GM10248 (cell line): ENCODE measurements around the gene ABCA8.
"Not testable (repeated sequence)": the region's sequence is repeated elsewhere in the genome, so short reads cannot be mapped to it uniquely, and the experiment has no call there.

ENCODE experiments used
- CTCF ChIA-PET: fragments of 300-600 bp; sonication (Branson Sonifier 250); formaldehyde crosslinking; extraction: SDS; loops from one replicate; lab custom pipeline; 2021; ENCODE audit warnings: antibody characterized with exemption; lab: Yijun Ruan, JAX
- POLR2A ChIA-PET: fragments of 350-650 bp; sonication (Branson Sonifier 250); formaldehyde crosslinking; extraction: SDS; loops from one replicate; lab custom pipeline; 2020; ENCODE audit warnings: antibody characterized with exemption; lab: Yijun Ruan, JAX
- DNase-seq: peaks from one replicate; pipeline ENCODE4 v3.0.0; 2012; ENCODE audit errors: extremely low spot score
- CTCF ChIP-seq: IDR thresholded peaks from 2 replicates; pipeline ENCODE4 v1.5.1; 2012; ENCODE audit warnings: mild to moderate bottlenecking, low read depth; ENCODE audit errors: extremely low read depth, missing control alignments, control extremely low read depth

Gene ABCA8

GRCh38 chr17:68954146-68954896 lies 871 bp downstream of the ABCA8 start:
- POLR2A ChIA-PET: no interaction called here
- TF ChIP-seq CTCF: no peak
- CTCF ChIA-PET: interaction anchor here (1.4 to 2.4 kb wide), 2 partner anchors 9 to 16 kb away, joined by 5 to 7 read pairs; no protein-coding TSS in a partner anchor
- DNase-seq: no peak

- TF ChIP-seq CTCF: no peak
- DNase-seq: no peak
- CTCF ChIA-PET: interaction anchor here (2.4 kb wide), 1 partner anchor 9 kb away, joined by 7 read pairs; no protein-coding TSS in a partner anchor
- POLR2A ChIA-PET: no interaction called here
These were observed 1.7 kb downstream of the ABCA8 start for GRCh38 chr17:68953340-68953997.

- CTCF ChIA-PET: no interaction called here
These were observed 4.5 kb downstream of the ABCA8 start for GRCh38 chr17:68950725-68951124.

GRCh38 chr17:68947868-68948267 lies 7.3 kb downstream of the ABCA8 start:
- POLR2A ChIA-PET, CTCF ChIA-PET, DNase-seq: not testable (repeated sequence)

More at GRCh38 chr17:68950725-68951124, 4.5 kb downstream of the ABCA8 start:
- DNase-seq: no peak
- POLR2A ChIA-PET: no interaction called here
- no peak for TF ChIP-seq CTCF

GRCh38 chr17:68944435-68945035 lies 10.7 kb downstream of the ABCA8 start:
- POLR2A ChIA-PET: no interaction called here
- CTCF ChIA-PET: interaction anchor here (2.1 kb wide), 1 partner anchor 10 kb away, joined by 7 read pairs; the partner anchor contains the start of gene ABCA8
- no peak for DNase-seq
- no peak for TF ChIP-seq CTCF

- DNase-seq, POLR2A ChIA-PET: not testable (repeated sequence)
- CTCF ChIA-PET: interaction anchor here (2.1 kb wide), 1 partner anchor 11 kb away, joined by 7 read pairs; the partner anchor contains the start of gene ABCA8
These were observed 11.4 kb downstream of the ABCA8 start for GRCh38 chr17:68943812-68944182.

- TF ChIP-seq CTCF: no peak
- no peak for DNase-seq
- CTCF ChIA-PET: no interaction called here
- POLR2A ChIA-PET: no interaction called here
These were observed 11.9 kb downstream of the ABCA8 start for GRCh38 chr17:68943123-68943811.
